Measurements from ENCODE around the gene GUK1.
"Not testable (repeated sequence)": the region's sequence is repeated elsewhere in the genome, so short reads cannot be mapped to it uniquely, and the experiment has no call there.

Gene GUK1

GRCh38 chr1:228163776-228164519 is 23.9 kb downstream of the GUK1 start:
- DNase-seq: no peak

- peak; percentile 76 to 80 (median 76) for DNase-seq
These were observed 24.7 kb downstream of the GUK1 start for GRCh38 chr1:228164561-228165371.

DNA sequence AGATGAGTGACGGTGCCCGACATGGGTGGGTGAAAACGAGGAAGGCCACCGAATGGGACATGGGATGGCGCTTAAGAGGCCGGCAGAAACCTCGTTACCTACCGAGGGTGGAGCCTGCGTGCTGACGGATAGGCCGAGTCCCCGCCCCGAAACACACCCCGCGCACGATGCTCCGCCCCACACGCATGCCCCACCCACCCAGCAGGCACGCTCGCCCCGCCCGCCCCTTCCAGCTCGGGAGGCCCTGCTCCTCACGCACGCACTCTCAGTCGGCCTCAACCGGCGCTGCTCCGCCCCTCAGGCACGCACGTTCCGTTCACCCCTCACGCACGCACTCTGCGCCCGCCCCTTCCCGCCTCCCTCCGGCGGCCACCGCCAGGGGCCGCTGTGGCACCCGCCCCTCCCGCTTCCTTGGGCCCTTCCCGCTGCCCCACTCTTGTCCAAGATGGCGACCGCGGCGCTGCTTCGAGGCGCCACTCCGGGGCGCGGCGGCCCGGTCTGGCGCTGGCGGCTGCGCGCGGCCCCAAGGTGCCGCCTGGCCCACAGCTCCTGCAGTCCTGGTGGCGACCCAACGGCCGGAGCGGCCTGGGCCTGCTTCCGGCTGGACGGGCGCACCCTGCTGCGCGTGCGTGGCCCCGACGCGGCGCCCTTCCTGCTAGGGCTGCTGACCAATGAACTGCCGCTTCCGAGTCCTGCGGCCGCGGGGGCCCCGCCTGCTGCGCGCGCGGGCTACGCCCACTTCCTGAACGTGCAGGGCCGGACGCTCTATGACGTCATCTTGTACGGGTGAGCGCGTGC is 25.5 kb downstream of the GUK1 start, which contains the start of gene IBA57:
IBA57 (plus strand) TSS at position 433 of the 798 bp plus-strand sequence; CDS start at position 446, 13 bp downstream.
- DNase-seq: peak; percentile 99 to 100 (median 100)

DNA sequence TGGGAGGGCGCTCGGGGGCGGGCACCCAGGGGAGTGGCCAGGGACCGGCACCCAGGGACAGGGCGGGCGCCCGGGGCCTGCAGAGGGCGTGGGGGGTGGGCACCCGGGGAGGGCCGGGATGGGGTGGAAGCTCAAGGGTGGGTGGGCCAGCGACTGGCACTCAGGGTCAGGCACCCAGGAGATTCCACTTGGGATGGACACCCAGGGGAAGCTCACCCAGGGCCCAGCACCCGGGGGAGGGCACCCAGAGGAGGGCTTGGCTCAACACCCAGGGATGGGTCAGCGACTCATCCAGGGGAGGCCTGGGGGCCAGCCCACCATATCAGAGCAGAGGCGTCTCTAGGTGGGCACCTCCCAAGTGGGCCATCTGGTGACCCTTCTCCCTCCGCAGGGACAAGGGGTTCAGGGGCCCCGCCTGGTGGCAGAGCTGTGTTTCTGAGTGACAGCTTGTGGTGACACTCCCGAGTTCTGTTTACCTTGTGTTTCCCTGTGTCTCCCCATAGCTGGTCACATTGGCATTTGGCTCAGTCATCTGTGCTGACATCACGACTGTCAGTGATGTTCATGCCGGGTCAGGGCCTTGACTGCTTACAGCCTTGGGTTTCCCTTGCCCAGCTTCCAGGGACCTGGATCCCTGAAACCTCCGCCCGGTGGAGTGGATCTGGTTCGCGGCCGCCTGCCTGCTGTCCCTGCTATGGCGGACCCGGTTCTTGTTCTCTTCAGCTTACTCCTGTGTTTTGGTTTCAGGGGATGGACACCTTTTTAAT is 26.3 kb downstream of the GUK1 start:
- DNase-seq: peak; percentile 76 to 91 (median 83)

DNA sequence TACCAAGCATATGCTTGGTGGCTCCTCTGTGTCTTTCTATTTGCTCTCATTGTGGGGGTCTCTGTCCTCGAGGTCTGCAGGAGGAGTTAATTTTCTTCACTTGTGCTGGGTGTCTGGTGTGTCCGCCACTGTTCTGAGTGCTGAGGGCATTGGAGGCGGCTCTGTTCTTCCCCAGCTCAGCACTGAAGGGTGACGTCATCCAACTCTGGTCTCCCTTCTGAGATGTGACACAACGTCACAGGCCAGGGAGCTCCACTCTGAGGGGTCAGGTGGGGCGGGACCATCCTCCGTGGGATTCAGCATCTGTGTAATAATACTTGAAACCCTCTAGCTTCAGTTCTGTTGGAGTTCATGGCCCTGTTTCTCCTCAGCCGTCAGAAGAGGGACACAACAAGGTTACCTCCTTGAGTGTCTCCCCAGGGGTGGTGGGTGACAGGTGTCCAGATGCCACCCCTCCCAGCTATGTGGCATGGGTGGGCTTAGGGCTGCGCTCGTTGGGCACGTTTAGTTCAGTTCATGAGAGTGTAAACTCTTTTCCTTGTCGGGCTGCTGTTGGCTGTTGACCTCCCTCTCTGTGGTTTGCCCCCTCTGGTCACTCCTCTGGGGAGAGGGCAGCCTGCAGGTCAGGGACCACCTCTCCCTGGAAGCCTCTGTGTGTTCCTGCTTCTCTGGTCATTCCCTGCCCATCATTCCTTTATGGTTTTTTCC is 28.6 kb downstream of the GUK1 start:
- DNase-seq: no peak

DNA sequence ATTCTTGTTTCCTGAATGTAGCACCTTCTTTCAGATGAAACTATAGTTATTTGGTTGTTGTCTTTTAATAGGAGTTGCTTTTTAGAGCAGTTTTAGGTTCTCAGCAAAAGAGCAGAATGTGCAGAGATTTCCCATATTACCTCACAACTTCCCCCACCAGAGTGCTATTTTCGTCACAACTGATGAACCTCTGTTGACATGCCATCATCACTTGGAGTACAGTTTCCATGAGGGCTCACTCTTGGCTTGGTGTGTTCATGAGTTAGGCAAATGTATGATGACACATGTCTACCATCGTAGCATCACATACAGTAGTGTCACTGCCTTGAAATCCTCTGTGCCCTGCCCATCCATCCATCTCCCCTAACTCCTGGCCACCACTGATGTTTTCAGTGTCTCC is 29.3 kb downstream of the GUK1 start:
- DNase-seq: peak in 3 of 4 experiments; percentile 34 to 76 (median 35)

DNA sequence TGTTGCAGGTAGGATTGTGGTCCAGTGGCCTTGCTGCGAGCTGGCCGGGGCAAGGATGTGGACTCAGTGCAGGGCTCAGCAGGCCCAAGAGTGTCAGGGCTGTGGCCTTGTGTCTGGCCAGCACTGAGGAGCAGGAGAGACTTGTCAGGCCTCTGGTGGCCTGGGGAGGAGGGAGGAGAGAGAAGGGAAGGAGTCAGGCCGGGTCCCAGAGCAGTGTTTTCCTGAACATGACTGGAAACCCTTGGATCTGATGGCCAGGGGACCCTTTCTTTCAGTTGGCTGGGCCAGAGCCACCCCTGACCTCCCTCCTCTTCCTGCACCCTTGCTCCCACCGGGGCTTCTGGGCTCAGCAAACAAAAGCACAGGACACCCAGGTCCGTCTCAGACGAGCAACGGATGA is 30.6 kb downstream of the GUK1 start:
- no peak for DNase-seq

- no peak for DNase-seq
These were observed 31.3 kb downstream of the GUK1 start for GRCh38 chr1:228171221-228171891.

GRCh38 chr1:228172591-228173527 is 32.8 kb downstream of the GUK1 start:
- no peak for DNase-seq

DNA sequence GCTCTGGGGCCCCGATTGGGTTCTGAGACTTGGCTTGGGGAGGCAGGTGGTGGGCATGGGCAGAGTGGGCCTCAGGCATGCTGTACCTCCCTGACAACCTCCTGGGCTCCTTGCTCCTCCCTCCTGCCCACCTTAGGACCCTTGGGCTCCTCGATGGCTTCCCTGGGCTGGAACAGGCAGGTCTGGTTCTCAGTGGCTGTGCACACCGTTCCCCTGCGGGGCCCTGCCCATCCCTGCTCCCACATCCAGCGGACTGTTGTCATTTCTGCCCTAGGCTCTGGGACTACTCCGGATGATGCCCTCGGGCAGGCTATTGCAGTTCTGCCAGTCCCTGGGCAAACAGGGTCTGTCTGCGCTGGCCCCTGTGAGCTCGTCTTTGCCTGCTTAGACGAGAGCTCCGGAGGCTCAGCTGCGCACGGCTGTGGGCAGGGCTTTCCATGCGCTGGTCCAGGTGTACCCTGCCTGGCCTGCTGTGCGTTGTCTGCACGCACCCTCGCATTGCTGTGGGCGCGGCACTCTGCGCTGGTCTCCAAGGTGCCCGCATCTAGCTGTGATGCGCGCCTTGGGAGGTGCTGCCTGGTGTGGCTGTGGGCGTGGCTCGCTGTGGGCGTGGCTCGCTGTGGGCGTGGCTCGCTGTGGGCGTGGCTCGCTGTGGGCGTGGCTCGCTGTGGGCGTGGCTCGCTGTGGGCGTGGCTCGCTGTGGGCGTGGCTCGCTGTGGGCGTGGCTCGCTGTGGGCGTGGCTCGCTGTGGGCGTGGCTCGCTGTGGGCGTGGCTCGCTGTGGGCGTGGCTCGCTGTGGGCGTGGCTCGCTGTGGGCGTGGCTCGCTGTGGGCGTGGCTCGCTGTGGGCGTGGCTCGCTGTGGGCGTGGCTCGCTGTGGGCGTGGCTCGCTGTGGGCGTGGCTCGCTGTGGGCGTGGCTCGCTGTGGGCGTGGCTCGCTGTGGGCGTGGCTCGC is 33.7 kb downstream of the GUK1 start:
- not testable (repeated sequence) for DNase-seq

GRCh38 chr1:228174482-228175315 is 34.6 kb downstream of the GUK1 start:
- DNase-seq: no peak

DNA sequence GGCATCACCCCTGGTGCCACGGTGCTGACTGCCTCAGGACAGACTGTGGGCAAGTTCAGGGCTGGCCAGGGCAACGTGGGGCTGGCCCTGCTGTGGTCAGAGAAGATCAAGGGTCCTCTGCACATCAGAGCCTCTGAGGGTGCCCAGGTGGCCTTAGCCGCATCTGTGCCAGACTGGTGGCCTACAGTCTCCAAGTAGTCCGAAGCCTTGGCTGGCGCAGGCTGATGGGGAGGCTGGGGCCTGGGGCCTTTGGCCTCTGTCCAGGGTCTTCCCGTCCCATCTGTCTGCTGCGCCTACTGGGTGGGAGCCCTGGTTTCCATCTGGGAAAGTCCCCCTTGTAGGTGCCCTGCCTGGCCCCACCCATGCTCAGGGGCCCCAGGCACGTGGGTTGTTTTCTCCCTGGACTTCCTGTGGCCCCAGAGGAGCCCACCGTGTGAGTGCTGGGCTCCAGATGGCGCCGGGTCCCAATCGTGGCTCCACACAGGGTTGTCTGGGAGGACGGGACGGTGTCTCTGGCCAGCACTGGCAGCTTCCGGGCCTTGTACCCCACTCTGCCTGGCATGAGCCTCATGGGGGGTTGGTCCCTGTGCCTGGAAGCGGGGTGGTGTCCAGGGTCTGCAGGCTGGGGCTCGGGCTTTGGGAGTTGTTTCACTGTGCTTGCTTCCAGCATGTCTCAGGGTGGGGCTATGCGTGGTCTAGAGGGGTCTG is 35.4 kb downstream of the GUK1 start:
- DNase-seq: no peak

- no peak for DNase-seq
These were observed 35.9 kb downstream of the GUK1 start for GRCh38 chr1:228176024-228176395.

- DNase-seq: no peak
These were observed 36.5 kb downstream of the GUK1 start for GRCh38 chr1:228176461-228177182.

GRCh38 chr1:228177183-228177475 is 37.0 kb downstream of the GUK1 start:
- no peak for DNase-seq

Data from suppressor macrophage (primary cell).